Renal cortex interstitium (tissue), 11 donors: ENCODE data around the gene COL4A2. TPM values are rescaled to one million over a fixed set of nuclear protein-coding genes. Genes with fewer than 3 reads are reported as not detected.

Source experiments
- DNase-seq, 11 donors: peaks; one replicate each; pipeline ENCODE4 v3.0.0-alpha.2; 2013; ENCODE audit warnings: low read depth in 9 of 11, low spot score in 4 of 11; ENCODE audit errors: extremely low read depth in 1 of 11
- polyA plus RNA-seq, 3 donors: library from polyadenylated mRNA; unstranded; fragments of 120-200 nt; gene quantifications; one replicate each; pipeline ENCODE4 v1.2.1, GENCODE V29; 2013; ENCODE audit not compliant: insufficient read length in 3 of 3

COL4A2 gene
- polyA plus RNA-seq, 3 donors = 422 to 524 (median 515) TPM

- DNase-seq = no peak
These were observed 6.8 kb upstream of the COL4A2 start for GRCh38 chr13:110300090-110300815.

- DNase-seq = no peak
These were observed 6.0 kb upstream of the COL4A2 start for GRCh38 chr13:110301083-110301482.

GRCh38 chr13:110301606-110302553 is 5.2 kb upstream of the COL4A2 start:
- DNase-seq = no peak

GRCh38 chr13:110302997-110303396 is 4.1 kb upstream of the COL4A2 start:
- DNase-seq = no peak

GRCh38 chr13:110303644-110304043 is 3.4 kb upstream of the COL4A2 start:
- no peak for DNase-seq

- no peak for DNase-seq
These were observed 2.8 kb upstream of the COL4A2 start for GRCh38 chr13:110304256-110304655.

GRCh38 chr13:110305001-110305400 is 2.1 kb upstream of the COL4A2 start:
- DNase-seq = no peak

- DNase-seq = no peak
These were observed 1.5 kb upstream of the COL4A2 start for GRCh38 chr13:110305544-110305943.

GRCh38 chr13:110305949-110306339 is 1.1 kb upstream of the COL4A2 start:
- no peak for DNase-seq

GRCh38 chr13:110306340-110306959 is 634 bp upstream of the COL4A2 start:
- DNase-seq = peak in 1 of 11 donors; percentile 34

GRCh38 chr13:110307767-110308655 is 927 bp downstream of the COL4A2 start:
- peak in 1 of 11 donors; percentile 67 for DNase-seq

- no peak for DNase-seq
These were observed 1.7 kb downstream of the COL4A2 start for GRCh38 chr13:110308656-110309359.

- DNase-seq = no peak
These were observed 2.8 kb downstream of the COL4A2 start for GRCh38 chr13:110309661-110310524.

GRCh38 chr13:110310541-110311442 is 3.7 kb downstream of the COL4A2 start:
- no peak for DNase-seq

GRCh38 chr13:110311443-110312338 is 4.6 kb downstream of the COL4A2 start:
- no peak for DNase-seq
